Thyroid gland (tissue), 4 donors: Measurements from ENCODE around the gene NAXD.

Experiments
- POLR2A ChIP-seq, 2 donors: fragments of 450-650 bp; IDR thresholded peaks; one replicate each; pipeline ENCODE4 v1.6.1; 2017; ENCODE audit warnings: antibody characterized with exemption in 2 of 2, mild to moderate bottlenecking in 2 of 2, moderate library complexity in 1 of 2
- TF ChIP-seq, protein P1 (sequence below), 6 experiments: fragments of 200-600 bp in 3 of 6; fragments of 450-650 bp in 3 of 6; sonication (generic) in 3 of 6; IDR thresholded peaks; one replicate each; pipeline ENCODE4 v1.5.1; 2016 to 2019; ENCODE audit warnings: antibody characterized with exemption in 6 of 6, mild to moderate bottlenecking in 2 of 6, inconsistent platforms in 1 of 6, moderate library complexity in 1 of 6

DNA sequence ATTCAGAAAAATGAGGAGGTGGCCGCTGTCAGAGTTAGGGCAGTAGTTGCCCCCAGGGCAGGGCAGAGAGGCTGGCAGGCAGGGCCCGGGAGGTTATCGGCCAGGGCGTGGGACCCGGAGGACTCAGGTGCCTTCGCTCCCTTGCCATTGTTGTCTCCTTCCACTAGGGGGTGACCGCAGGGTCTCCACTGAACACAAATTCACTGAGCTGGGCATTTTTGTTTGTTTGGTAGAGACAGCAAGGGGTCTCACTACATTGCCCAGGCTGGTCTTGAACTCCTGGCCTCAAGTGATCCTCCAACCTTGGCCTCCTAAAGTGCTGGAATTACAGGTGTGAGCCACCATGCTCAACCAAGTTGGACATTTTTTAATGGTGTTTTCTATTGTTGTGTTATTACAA lies 65.5 kb downstream of the NAXD start:
- no peak for TF ChIP-seq POLR2A (IDR thresholded peaks at IDR 0.05)
- TF ChIP-seq, protein P1, sequence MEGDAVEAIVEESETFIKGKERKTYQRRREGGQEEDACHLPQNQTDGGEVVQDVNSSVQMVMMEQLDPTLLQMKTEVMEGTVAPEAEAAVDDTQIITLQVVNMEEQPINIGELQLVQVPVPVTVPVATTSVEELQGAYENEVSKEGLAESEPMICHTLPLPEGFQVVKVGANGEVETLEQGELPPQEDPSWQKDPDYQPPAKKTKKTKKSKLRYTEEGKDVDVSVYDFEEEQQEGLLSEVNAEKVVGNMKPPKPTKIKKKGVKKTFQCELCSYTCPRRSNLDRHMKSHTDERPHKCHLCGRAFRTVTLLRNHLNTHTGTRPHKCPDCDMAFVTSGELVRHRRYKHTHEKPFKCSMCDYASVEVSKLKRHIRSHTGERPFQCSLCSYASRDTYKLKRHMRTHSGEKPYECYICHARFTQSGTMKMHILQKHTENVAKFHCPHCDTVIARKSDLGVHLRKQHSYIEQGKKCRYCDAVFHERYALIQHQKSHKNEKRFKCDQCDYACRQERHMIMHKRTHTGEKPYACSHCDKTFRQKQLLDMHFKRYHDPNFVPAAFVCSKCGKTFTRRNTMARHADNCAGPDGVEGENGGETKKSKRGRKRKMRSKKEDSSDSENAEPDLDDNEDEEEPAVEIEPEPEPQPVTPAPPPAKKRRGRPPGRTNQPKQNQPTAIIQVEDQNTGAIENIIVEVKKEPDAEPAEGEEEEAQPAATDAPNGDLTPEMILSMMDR (IDR thresholded peaks at IDR 0.05), result peak in 2 of 6 experiments; percentile 15 to 17
